Endothelial cell (in vitro differentiated cells): ENCODE results near the gene UTP15. TPM values are rescaled to one million over a fixed set of nuclear protein-coding genes. Genes with fewer than 3 reads are reported as not detected.

Experiments
- total RNA-seq: library from RNA; stranded (reverse); fragmentation: NEBNext Ultra II Directional; extraction: Animal tissue kit (Norgen Biotek cat#: 25700); gene quantifications from one replicate; pipeline ENCODE4 v1.2.1, GENCODE V29; 2021; ENCODE audit not compliant: unreplicated experiment

UTP15 gene
- total RNA-seq, 1 donor from 2014 or later = 17.2 TPM

Other genes with a start within 250 kb of the UTP15 start
- gene FOXD1, start 117.0 kb upstream of the UTP15 start, total RNA-seq = 0.33 TPM
- gene BTF3, start 67.3 kb upstream of the UTP15 start, total RNA-seq = 866 TPM
- gene ANKRA2, start 104 bp upstream of the UTP15 start, total RNA-seq = 12.9 TPM
- 1.5 TPM for gene ARHGEF28, start 60.5 kb downstream of the UTP15 start, total RNA-seq